Nephron progenitor cell (in vitro differentiated cells): ENCODE measurements around the gene GNAI3.
A peak's percentile ranks its signal among the peaks of the same experiment; 100 is the strongest.

Experiments
- DNase-seq: peaks from one replicate; pipeline ENCODE4 v3.0.0; 2021
- H3K27ac Mint-ChIP-seq: 2 replicates; pipeline ENCODE4 v1.8.0; 2021; ENCODE audit warnings: mild to moderate bottlenecking, moderate library complexity, mixed read lengths
- H3K27me3 Mint-ChIP-seq: 2 replicates; pipeline ENCODE4 v1.8.0; 2021; ENCODE audit warnings: mild to moderate bottlenecking, low read depth, mixed read lengths; ENCODE audit not compliant: poor library complexity
- H3K36me3 Mint-ChIP-seq: 2 replicates; pipeline ENCODE4 v1.8.0; 2021; ENCODE audit warnings: low read depth, mixed read lengths
- H3K4me1 Mint-ChIP-seq: 2 replicates; pipeline ENCODE4 v1.8.0; 2021; ENCODE audit warnings: mixed read lengths
- H3K4me3 Mint-ChIP-seq: 2 replicates; pipeline ENCODE4 v1.8.0; 2021; ENCODE audit warnings: mild to moderate bottlenecking, moderate library complexity, mixed read lengths
- H3K9me3 Mint-ChIP-seq: 2 replicates; pipeline ENCODE4 v1.8.0; 2021; ENCODE audit warnings: mild to moderate bottlenecking, moderate library complexity, mixed read lengths
- TF ChIP-seq, protein P1 (sequence below): fragments of 200-600 bp; sonication (generic); IDR thresholded peaks from 2 replicates; pipeline ENCODE4 v1.5.0; 2021; ENCODE audit warnings: antibody characterized with exemption

Gene GNAI3

DNA sequence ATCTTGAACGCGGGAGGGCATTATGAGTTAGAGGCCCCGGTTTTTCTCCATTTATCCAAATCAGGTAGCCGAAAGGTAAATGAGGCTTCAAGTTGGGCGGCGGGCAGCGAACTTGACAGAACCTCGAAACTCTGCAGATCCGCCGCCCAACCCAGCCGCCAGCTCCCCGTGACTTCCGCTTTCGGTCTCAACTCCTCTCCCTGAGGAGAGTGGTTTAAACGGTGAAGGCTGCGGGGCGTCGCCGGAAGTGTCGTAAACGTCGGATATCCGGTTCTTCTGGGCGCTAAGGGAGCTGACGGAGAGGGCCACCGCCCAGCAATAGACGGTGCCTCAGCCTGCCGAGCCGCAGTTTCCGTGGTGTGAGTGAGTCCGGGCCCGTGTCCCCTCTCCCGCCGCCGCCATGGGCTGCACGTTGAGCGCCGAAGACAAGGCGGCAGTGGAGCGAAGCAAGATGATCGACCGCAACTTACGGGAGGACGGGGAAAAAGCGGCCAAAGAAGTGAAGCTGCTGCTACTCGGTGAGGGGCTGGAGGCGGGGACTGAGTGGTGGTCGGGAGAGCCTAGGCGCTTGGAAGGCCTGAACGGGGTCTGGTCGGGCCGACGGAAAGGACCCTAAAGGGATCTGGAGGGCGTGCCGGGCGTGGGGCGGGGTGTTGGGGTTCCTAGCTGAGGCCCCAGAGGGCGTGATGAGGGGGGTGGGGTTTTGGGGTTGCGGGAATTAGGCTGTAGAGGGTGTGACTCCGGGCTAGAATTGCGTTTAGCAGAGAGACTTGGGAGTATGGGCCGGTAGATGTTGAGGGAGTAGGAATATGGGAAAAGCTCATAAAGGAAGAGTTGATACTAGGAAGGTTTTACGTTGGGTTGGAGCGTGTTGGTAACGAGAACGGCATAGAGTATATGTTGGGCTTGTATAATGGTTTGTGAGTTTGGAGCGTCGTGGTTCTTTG lies at the start of gene GNAI3:
Gene GNAI3 (plus strand): TSS at position 295 of the 947 bp plus-strand sequence. CDS start 106 bp downstream, at position 401.
- Mint-ChIP-seq H3K4me3 (peak within 1 kb of the TSS; percentile 96), H3K27ac (peak within 1 kb of the TSS; percentile 98), H3K36me3 (peaks cover 7% of the 10 kb centered on the region), H3K9me3 (no peaks in the 10 kb centered on the region), H3K4me1 (peaks cover 41% of the 10 kb centered on the region), H3K27me3 (peaks cover 8% of the 10 kb centered on the region)
- TF ChIP-seq, protein P1, sequence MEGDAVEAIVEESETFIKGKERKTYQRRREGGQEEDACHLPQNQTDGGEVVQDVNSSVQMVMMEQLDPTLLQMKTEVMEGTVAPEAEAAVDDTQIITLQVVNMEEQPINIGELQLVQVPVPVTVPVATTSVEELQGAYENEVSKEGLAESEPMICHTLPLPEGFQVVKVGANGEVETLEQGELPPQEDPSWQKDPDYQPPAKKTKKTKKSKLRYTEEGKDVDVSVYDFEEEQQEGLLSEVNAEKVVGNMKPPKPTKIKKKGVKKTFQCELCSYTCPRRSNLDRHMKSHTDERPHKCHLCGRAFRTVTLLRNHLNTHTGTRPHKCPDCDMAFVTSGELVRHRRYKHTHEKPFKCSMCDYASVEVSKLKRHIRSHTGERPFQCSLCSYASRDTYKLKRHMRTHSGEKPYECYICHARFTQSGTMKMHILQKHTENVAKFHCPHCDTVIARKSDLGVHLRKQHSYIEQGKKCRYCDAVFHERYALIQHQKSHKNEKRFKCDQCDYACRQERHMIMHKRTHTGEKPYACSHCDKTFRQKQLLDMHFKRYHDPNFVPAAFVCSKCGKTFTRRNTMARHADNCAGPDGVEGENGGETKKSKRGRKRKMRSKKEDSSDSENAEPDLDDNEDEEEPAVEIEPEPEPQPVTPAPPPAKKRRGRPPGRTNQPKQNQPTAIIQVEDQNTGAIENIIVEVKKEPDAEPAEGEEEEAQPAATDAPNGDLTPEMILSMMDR: no peak
- peak; percentile 88 for DNase-seq

DNA sequence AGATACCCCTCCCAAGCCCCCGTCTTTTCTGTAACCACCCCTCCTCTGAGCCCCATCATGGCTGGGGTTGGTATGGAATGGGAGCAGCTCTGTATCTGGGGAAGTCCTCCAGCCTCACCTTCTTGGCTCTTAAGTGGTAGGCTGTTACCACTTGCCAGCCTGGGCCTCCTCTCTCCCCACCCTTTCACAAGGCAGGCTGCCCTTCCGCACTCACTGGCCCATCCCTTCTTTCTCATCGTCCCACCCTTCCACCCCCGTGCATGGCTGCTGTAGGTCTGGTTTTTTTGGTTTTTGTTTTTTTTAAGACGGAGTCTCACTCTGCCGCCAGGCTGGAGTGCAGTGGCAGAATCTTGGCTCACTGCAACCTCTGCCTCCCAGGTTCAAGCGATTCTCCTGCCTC lies 49.3 kb upstream of the GNAI3 start:
- H3K27ac Mint-ChIP-seq: no peak overlapping the region
- H3K4me3 Mint-ChIP-seq: no peak overlapping the region
- H3K4me1 Mint-ChIP-seq: peaks cover 62% of the 10 kb centered on the region
- TF ChIP-seq, protein P1: no peak
- H3K36me3 Mint-ChIP-seq: peaks cover 7% of the 10 kb centered on the region
- DNase-seq: no peak
- no peaks in the 10 kb centered on the region for H3K27me3 Mint-ChIP-seq
- no peaks in the 10 kb centered on the region for H3K9me3 Mint-ChIP-seq

- Mint-ChIP-seq H3K4me3 (peak overlapping the region; percentile 32), H3K4me1 (peaks cover 62% of the 10 kb centered on the region), H3K27ac (no peak overlapping the region), H3K9me3 (no peaks in the 10 kb centered on the region), H3K27me3 (no peaks in the 10 kb centered on the region), H3K36me3 (peaks cover 7% of the 10 kb centered on the region)
- no peak for DNase-seq
- TF ChIP-seq, protein P1: peak; percentile 30
Measured at GRCh38 chr1:109499661-109500536, 48.5 kb upstream of the GNAI3 start.

GRCh38 chr1:109500941-109501381 lies 47.5 kb upstream of the GNAI3 start:
- Mint-ChIP-seq H3K27ac (no peak overlapping the region), H3K4me1 (peaks cover 58% of the 10 kb centered on the region)

GRCh38 chr1:109501644-109502363 lies 46.6 kb upstream of the GNAI3 start:
- no peaks in the 10 kb centered on the region for H3K9me3 Mint-ChIP-seq
- no peaks in the 10 kb centered on the region for H3K36me3 Mint-ChIP-seq
- H3K27me3 Mint-ChIP-seq: peaks cover 12% of the 10 kb centered on the region
- DNase-seq: no peak
- no peak overlapping the region for H3K27ac Mint-ChIP-seq
- peaks cover 58% of the 10 kb centered on the region for H3K4me1 Mint-ChIP-seq
- TF ChIP-seq, protein P1: no peak
- no peak overlapping the region for H3K4me3 Mint-ChIP-seq

More at GRCh38 chr1:109500941-109501381, 47.5 kb upstream of the GNAI3 start:
- H3K36me3 Mint-ChIP-seq: peaks cover 5% of the 10 kb centered on the region
- H3K27me3 Mint-ChIP-seq: peaks cover 4% of the 10 kb centered on the region
- no peaks in the 10 kb centered on the region for H3K9me3 Mint-ChIP-seq
- no peak for DNase-seq
- no peak overlapping the region for H3K4me3 Mint-ChIP-seq
- TF ChIP-seq, protein P1: no peak
